RWPE2 (cell line): Measurements from ENCODE around the gene UQCRHL.
A peak's percentile ranks its signal among the peaks of the same experiment; 100 is the strongest.

ENCODE experiments used
- ATAC-seq: fragments of 200-7000 bp; cut with Tn5 transposase; 3 replicates; pipeline ENCODE4 v1.9.1; 2021; ENCODE audit warnings: low read depth
- DNase-seq: peaks from one replicate; pipeline ENCODE4 v3.0.0-alpha.2; 2020; ENCODE audit warnings: low spot score
- H3K27ac ChIP-seq: fragments of 450-650 bp; 2 replicates; pipeline ENCODE4 v1.5.1; 2017; ENCODE audit warnings: mild to moderate bottlenecking; ENCODE audit not compliant: poor library complexity, severe bottlenecking
- H3K27me3 ChIP-seq: fragments of 250-450 bp; sonication (Bioruptor Pico); 2 replicates; pipeline ENCODE4 v1.5.1; 2021; ENCODE audit warnings: mild to moderate bottlenecking, moderate library complexity; ENCODE audit not compliant: insufficient read depth, poor library complexity, severe bottlenecking
- H3K36me3 ChIP-seq: fragments of 250-450 bp; sonication (Bioruptor Pico); 2 replicates; pipeline ENCODE4 v1.5.1; 2020; ENCODE audit warnings: low read depth, mild to moderate bottlenecking, moderate library complexity
- H3K4me1 ChIP-seq: fragments of 250-450 bp; sonication (Bioruptor Pico); 2 replicates; pipeline ENCODE4 v1.5.1; 2021; ENCODE audit warnings: mild to moderate bottlenecking, moderate library complexity; ENCODE audit not compliant: insufficient read depth, poor library complexity, severe bottlenecking
- H3K4me3 ChIP-seq: fragments of 250-450 bp; sonication (Bioruptor Pico); 2 replicates; pipeline ENCODE4 v1.5.1; 2021; ENCODE audit warnings: mild to moderate bottlenecking, moderate library complexity; ENCODE audit not compliant: severe bottlenecking
- H3K9me3 ChIP-seq: fragments of 250-450 bp; sonication (Bioruptor Pico); 2 replicates; pipeline ENCODE4 v1.5.1; 2021; ENCODE audit warnings: mild to moderate bottlenecking, moderate library complexity; ENCODE audit not compliant: severe bottlenecking
- TF ChIP-seq, protein P1 (sequence below): fragments of 450-650 bp; IDR thresholded peaks from one replicate; pipeline ENCODE4 v1.5.1; 2017; ENCODE audit warnings: mild to moderate bottlenecking, moderate library complexity; ENCODE audit not compliant: poor library complexity, severe bottlenecking

The UQCRHL gene

DNA sequence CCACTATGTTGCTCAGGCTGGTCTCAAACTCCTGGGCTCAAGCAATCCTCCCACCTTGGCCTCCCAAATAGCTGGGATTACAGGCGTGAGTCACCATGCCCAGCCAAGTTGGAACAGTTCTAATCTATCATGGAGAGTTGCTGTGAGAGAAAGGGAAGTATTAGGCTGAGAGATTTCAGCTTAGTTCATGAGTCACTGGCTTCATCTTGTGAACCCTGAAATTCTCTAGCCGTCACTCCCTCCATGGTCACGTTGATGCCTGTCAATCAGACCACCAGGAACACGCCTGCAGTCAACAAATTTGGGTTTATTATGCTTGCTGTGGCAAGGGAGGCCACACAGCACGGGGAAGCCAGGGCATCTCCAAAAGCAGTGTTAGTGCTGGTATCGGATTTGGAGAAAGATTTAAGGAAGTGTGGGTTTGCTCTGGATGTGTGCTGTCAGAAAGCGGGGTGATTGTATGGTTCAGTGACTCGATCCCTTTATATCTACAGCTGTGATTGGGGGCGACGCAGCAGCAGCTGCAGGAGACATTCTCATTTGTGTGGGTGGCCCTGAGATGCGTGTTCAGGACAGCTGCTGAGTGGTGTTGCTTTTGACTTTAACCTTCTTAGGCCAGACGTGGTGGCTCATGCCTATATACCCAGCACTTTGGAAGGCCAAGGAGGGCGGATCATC lies 18.7 kb downstream of the UQCRHL start:
- peaks cover 33% of the 10 kb centered on the region for H3K4me1 ChIP-seq
- TF ChIP-seq, protein P1, sequence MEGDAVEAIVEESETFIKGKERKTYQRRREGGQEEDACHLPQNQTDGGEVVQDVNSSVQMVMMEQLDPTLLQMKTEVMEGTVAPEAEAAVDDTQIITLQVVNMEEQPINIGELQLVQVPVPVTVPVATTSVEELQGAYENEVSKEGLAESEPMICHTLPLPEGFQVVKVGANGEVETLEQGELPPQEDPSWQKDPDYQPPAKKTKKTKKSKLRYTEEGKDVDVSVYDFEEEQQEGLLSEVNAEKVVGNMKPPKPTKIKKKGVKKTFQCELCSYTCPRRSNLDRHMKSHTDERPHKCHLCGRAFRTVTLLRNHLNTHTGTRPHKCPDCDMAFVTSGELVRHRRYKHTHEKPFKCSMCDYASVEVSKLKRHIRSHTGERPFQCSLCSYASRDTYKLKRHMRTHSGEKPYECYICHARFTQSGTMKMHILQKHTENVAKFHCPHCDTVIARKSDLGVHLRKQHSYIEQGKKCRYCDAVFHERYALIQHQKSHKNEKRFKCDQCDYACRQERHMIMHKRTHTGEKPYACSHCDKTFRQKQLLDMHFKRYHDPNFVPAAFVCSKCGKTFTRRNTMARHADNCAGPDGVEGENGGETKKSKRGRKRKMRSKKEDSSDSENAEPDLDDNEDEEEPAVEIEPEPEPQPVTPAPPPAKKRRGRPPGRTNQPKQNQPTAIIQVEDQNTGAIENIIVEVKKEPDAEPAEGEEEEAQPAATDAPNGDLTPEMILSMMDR, result no peak
- H3K4me3 ChIP-seq, result no peak overlapping the region
- H3K27me3 ChIP-seq, result no peaks in the 10 kb centered on the region
- peaks cover 28% of the 10 kb centered on the region for H3K36me3 ChIP-seq
- ATAC-seq (peak; percentile 48), DNase-seq (no peak)
- H3K27ac ChIP-seq, result peak overlapping the region; percentile 86
- no peaks in the 10 kb centered on the region for H3K9me3 ChIP-seq

DNA sequence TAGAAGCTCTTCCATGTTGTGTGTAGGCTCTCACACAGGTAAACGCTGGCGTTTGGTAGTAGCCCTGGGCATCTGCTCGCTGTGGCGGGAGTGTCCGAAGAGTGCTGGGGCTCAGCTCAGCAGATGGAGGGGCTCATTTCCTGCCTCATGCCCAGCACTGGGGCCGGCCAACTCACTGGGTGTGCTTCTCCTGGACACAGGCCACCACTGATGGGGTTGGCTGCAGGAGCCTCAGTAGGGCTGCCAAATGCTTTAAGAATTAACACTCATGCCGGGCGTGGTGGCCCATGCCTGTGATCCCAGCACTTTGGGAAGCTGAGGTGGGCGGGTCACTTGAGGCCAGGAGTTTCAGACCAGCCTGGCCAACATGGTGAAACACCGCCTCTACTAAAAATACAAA lies 20.9 kb downstream of the UQCRHL start:
- TF ChIP-seq, protein P1, result no peak
- peaks cover 33% of the 10 kb centered on the region for H3K4me1 ChIP-seq
- ATAC-seq (peak; percentile 35), DNase-seq (peak; percentile 74)
- no peaks in the 10 kb centered on the region for H3K27me3 ChIP-seq
- H3K36me3 ChIP-seq, result peaks cover 48% of the 10 kb centered on the region
- no peak overlapping the region for H3K4me3 ChIP-seq
- H3K9me3 ChIP-seq, result no peaks in the 10 kb centered on the region
- H3K27ac ChIP-seq, result peak overlapping the region; percentile 86

DNA sequence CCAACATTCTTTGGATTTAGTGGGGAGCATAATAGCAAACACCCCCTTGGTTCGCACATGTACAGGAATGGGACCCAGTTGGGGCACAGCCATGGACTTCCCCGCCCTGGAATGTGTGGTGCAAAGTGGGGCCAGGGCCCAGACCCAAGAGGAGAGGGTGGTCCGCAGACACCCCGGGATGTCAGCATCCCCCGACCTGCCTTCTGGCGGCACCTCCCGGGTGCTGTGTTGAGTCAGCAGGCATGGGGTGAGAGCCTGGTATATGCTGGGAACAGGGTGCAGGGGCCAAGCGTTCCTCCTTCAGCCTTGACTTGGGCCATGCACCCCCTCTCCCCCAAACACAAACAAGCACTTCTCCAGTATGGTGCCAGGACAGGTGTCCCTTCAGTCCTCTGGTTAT lies 21.8 kb downstream of the UQCRHL start:
- Histone ChIP-seq H3K36me3 (peaks cover 57% of the 10 kb centered on the region), H3K27ac (peak overlapping the region; percentile 86), H3K27me3 (no peaks in the 10 kb centered on the region), H3K9me3 (no peaks in the 10 kb centered on the region), H3K4me3 (no peak overlapping the region), H3K4me1 (peaks cover 33% of the 10 kb centered on the region)
- TF ChIP-seq, protein P1, result no peak
- ATAC-seq (no peak), DNase-seq (no peak)

GRCh38 chr1:15777909-15778707 lies 29.3 kb downstream of the UQCRHL start:
- H3K27me3 ChIP-seq, result no peaks in the 10 kb centered on the region
- peaks cover 100% of the 10 kb centered on the region for H3K36me3 ChIP-seq
- no peak overlapping the region for H3K27ac ChIP-seq

More at GRCh38 chr1:15777909-15778707, 29.3 kb downstream of the UQCRHL start:
- TF ChIP-seq, protein P1, result no peak
- H3K4me1 ChIP-seq, result no peaks in the 10 kb centered on the region
- no peak for DNase-seq
- peak; percentile 24; the same call in 2 of the 3 replicates for ATAC-seq
- H3K9me3 ChIP-seq, result no peaks in the 10 kb centered on the region
- no peak overlapping the region for H3K4me3 ChIP-seq
